H1 (cell line): ENCODE measurements around the gene GCLM. TPM values are rescaled to one million over a fixed set of nuclear protein-coding genes. Genes with fewer than 3 reads are reported as not detected.

Experiments
- CHD7 ChIP-seq: fragments of 300-600 bp; sonication (generic); IDR thresholded peaks from 2 replicates; pipeline ENCODE4 v1.7.1; 2012; ENCODE audit warnings: low read length, moderate library complexity, mild to moderate bottlenecking, inconsistent platforms; ENCODE audit not compliant: insufficient replicate concordance
- HDAC6 ChIP-seq: IDR thresholded peaks from one replicate; pipeline ENCODE4 v1.7.1; 2012; ENCODE audit warnings: low read depth, mild to moderate bottlenecking, inconsistent platforms, low read length, moderate library complexity
- KDM5A ChIP-seq: fragments of 200-600 bp; IDR thresholded peaks from 2 replicates; pipeline ENCODE4 v1.7.1; 2012; ENCODE audit warnings: mild to moderate bottlenecking, low read length, inconsistent platforms, mixed read lengths
- NANOG ChIP-seq: IDR thresholded peaks from 2 replicates; pipeline ENCODE4 v1.6.1; 2011; ENCODE audit warnings: low read length, low read depth, mild to moderate bottlenecking, inconsistent platforms; ENCODE audit not compliant: insufficient read depth, poor library complexity, severe bottlenecking
- POLR2A ChIP-seq, 2 experiments: IDR thresholded peaks; 1 replicate in 1 of 2; 2 replicates in 1 of 2; pipeline ENCODE4 v1.6.1; 2011; ENCODE audit warnings: low read depth in 2 of 2, low read length in 2 of 2, mild to moderate bottlenecking in 2 of 2; ENCODE audit errors: control extremely low read depth in 1 of 2
- RXRA ChIP-seq: IDR thresholded peaks from 2 replicates; pipeline ENCODE4 v1.6.1; 2011; ENCODE audit warnings: low read depth, mild to moderate bottlenecking, low read length, moderate library complexity; ENCODE audit not compliant: insufficient read depth
- SUZ12 ChIP-seq: fragments of 200-600 bp; sonication (generic); IDR thresholded peaks from 2 replicates; pipeline ENCODE4 v1.6.1; 2012; ENCODE audit warnings: mild to moderate bottlenecking, inconsistent platforms, low read length, moderate library complexity, mixed read lengths
- TAF7 ChIP-seq: optimal IDR thresholded peaks from 2 replicates; pipeline ENCODE3; 2011; ENCODE audit warnings: low read depth, mild to moderate bottlenecking, inconsistent platforms, low read length, moderate library complexity, borderline replicate concordance
- USF2 ChIP-seq: IDR thresholded peaks from 2 replicates; pipeline ENCODE4 v1.6.1; 2011; ENCODE audit warnings: low read length, improper control_type of control experiment
- polyA plus RNA-seq, 7 experiments: library from polyadenylated mRNA; depleted of rRNA in 3 of 7; stranded (reverse) in 5 of 7; unstranded in 2 of 7; fragments of >200 nt in 5 of 7; fragments of 200-250 nt in 2 of 7; gene quantifications; 1 replicate in 5 of 7; 2 replicates in 1 of 7; 4 replicates in 1 of 7; pipeline versions ENCODE4 v1.2.1 to v1.2.3, GENCODE V29; 2011 to 2013; ENCODE audit warnings: missing spikeins in 2 of 7, mixed read lengths in 2 of 7
- total RNA-seq: library from RNA; stranded (reverse); fragmentation: NEBNext Ultra II Directional; extraction: Animal tissue kit (Norgen Biotek cat#: 25700); gene quantifications from 2 replicates; pipeline ENCODE4 v1.2.1, GENCODE V29; 2021

Gene GCLM
- total and polyA plus RNA-seq, 2 of the 8 experiments (the other 6 are each of a cell fraction or from before 2014, with no cell fraction given) = 3.1 to 12.8 TPM

GRCh38 chr1:93846206-93846991 lies 62.8 kb downstream of the GCLM start (continued):
- no peak for TF ChIP-seq CHD7
- TF ChIP-seq RXRA = no peak
- no peak for TF ChIP-seq HDAC6
- TF ChIP-seq KDM5A = no peak
- TF ChIP-seq NANOG = no peak
- TF ChIP-seq USF2 = no peak
- TF ChIP-seq POLR2A (IDR thresholded peaks at IDR 0.05; ENCODE audit: control extremely low read depth in 1 of 2, low read depth in 2 of 2, low read length in 2 of 2) = peak in 1 of 2 experiments; percentile 68; a peak in 2 of 3 replicates
- TF ChIP-seq SUZ12 = no peak
- peak; percentile 13 for TF ChIP-seq TAF7
